Gastrocnemius medialis (tissue), 4 donors: ENCODE results near the gene STAT6. TPM values are rescaled to one million over a fixed set of nuclear protein-coding genes. Genes with fewer than 3 reads are reported as not detected.

Experiments used
- ATAC-seq, 2 donors: fragments of 150-250 bp; one replicate each; pipeline ENCODE4 v1.9.1; 2016
- DNase-seq, 2 donors: peaks; one replicate each; pipeline ENCODE4 v3.0.0-alpha.2; 2019
- H3K27ac ChIP-seq, 4 donors: fragments of 200-600 bp; sonication (generic); 1 replicate in 1 of 4; 2 replicates in 3 of 4; pipeline ENCODE4 v1.5.1; 2016 to 2018; ENCODE audit warnings: mild to moderate bottlenecking in 2 of 4, moderate library complexity in 1 of 4
- H3K27me3 ChIP-seq, 3 donors: fragments of 200-600 bp; sonication (generic) in 2 of 3; 1 replicate in 1 of 3; 2 replicates in 2 of 3; pipeline versions ENCODE4 v1.5.1 to v1.6.0; 2016 to 2019; ENCODE audit warnings: mild to moderate bottlenecking in 1 of 3, moderate library complexity in 1 of 3
- H3K36me3 ChIP-seq, 2 donors: fragments of 200-600 bp; sonication (generic) in 1 of 2; one replicate each; pipeline ENCODE4 v1.5.1; 2017 to 2018
- H3K4me1 ChIP-seq, 2 donors: fragments of 200-600 bp; sonication (generic) in 1 of 2; one replicate each; pipeline ENCODE4 v1.5.1; 2016 to 2017; ENCODE audit warnings: mild to moderate bottlenecking in 2 of 2
- H3K4me3 ChIP-seq, 4 donors: fragments of 200-600 bp; sonication (generic) in 3 of 4; 1 replicate in 1 of 4; 2 replicates in 3 of 4; pipeline ENCODE4 v1.5.1; 2016 to 2019; ENCODE audit warnings: mild to moderate bottlenecking in 2 of 4
- H3K9me3 ChIP-seq, 3 donors: fragments of 200-600 bp; sonication (generic) in 2 of 3; 1 replicate in 1 of 3; 2 replicates in 2 of 3; pipeline ENCODE4 v1.5.1; 2016 to 2019
- CTCF ChIP-seq, 5 experiments: fragments of 450-650 bp in 3 of 5; fragments of 200-600 bp in 2 of 5; sonication (generic) in 2 of 5; IDR thresholded peaks in 4 of 5; conservative IDR thresholded peaks in 1 of 5; 1 replicate in 4 of 5; 2 replicates in 1 of 5; pipeline ENCODE4 v1.5.1; 2016 to 2019; ENCODE audit warnings: antibody characterized with exemption in 5 of 5, mild to moderate bottlenecking in 3 of 5, moderate library complexity in 3 of 5
- POLR2A ChIP-seq, 2 donors: fragments of 450-650 bp; IDR thresholded peaks; one replicate each; pipeline ENCODE4 v1.6.1; 2017; ENCODE audit warnings: antibody characterized with exemption in 2 of 2, mild to moderate bottlenecking in 2 of 2, moderate library complexity in 2 of 2
- in situ Hi-C, 4 donors: fragments of 200-750 bp; cut with MboI; loops; one replicate each; pipeline versions ENCODE4 v1.15.0 to v1.8.0; 2017; ENCODE audit warnings: low sequenced_read_pairs in 4 of 4
- intact Hi-C: fragments of 100-400 bp; cut with DNase I; formaldehyde crosslinking; loops from one replicate; pipeline ENCODE4 v1.15.1; 2023; ENCODE audit warnings: low total_unique reads
- total RNA-seq, 4 donors: library from RNA; depleted of rRNA; stranded (reverse); fragments of >200 nt; gene quantifications; one replicate each; pipeline versions ENCODE4 v1.1.0 to v1.2.3, GENCODE V29; 2016

Gene STAT6
- total RNA-seq, 4 donors from 2014 or later = 12.5 to 17.4 (median 14.4) TPM

- TF ChIP-seq POLR2A (IDR thresholded peaks at IDR 0.05) = no peak
- Histone ChIP-seq H3K4me3 (no peak overlapping the region), H3K9me3 (no peaks in the 10 kb centered on the region), H3K4me1 (peaks cover 0 to 19% of the 10 kb centered on the region in 2 donors), H3K36me3 (peaks cover 0 to 12% of the 10 kb centered on the region in 2 donors), H3K27me3 (no peaks in the 10 kb centered on the region), H3K27ac (no peak overlapping the region)
- DNase-seq (no peak), ATAC-seq (no peak)
- in situ Hi-C loops (no loop called here), intact Hi-C loops (no loop called here)
These were observed 15.7 kb downstream of the STAT6 start for GRCh38 chr12:57095440-57095839.

GRCh38 chr12:57094208-57095160, 16.7 kb downstream of the STAT6 start:
- DNase-seq = no peak

GRCh38 chr12:57093415-57094207, 17.6 kb downstream of the STAT6 start:
- intact Hi-C loops (no loop called here), in situ Hi-C loops (no loop called here)
- Histone ChIP-seq H3K27ac (peak overlapping the region; percentile 60 to 71 (median 64)), H3K27me3 (no peaks in the 10 kb centered on the region), H3K4me3 (no peak overlapping the region), H3K4me1 (peaks cover 0 to 23% of the 10 kb centered on the region in 2 donors), H3K9me3 (no peaks in the 10 kb centered on the region), H3K36me3 (peaks cover 0 to 12% of the 10 kb centered on the region in 2 donors)
- TF ChIP-seq POLR2A (IDR thresholded peaks at IDR 0.05) (peak in 1 of 2 donors; percentile 7), CTCF (IDR thresholded peaks at IDR 0.05 in 4 of 5, conservative IDR thresholded peaks at IDR 0.05 in 1 of 5) (peak in 3 of 5 experiments; percentile 14 to 45 (median 44))
- ATAC-seq (peak; percentile 24 to 50), DNase-seq (peak; percentile 37 to 59)

More at GRCh38 chr12:57094208-57095160, 16.7 kb downstream of the STAT6 start:
- Histone ChIP-seq H3K4me1 (peaks cover 0 to 23% of the 10 kb centered on the region in 2 donors), H3K27ac (peak overlapping the region; percentile 60 to 71 (median 64)), H3K9me3 (no peaks in the 10 kb centered on the region), H3K27me3 (no peaks in the 10 kb centered on the region), H3K36me3 (peaks cover 0 to 12% of the 10 kb centered on the region in 2 donors), H3K4me3 (no peak overlapping the region)
- ATAC-seq = no peak
- in situ Hi-C loops (no loop called here), intact Hi-C loops (no loop called here)
- TF ChIP-seq CTCF (IDR thresholded peaks at IDR 0.05 in 4 of 5, conservative IDR thresholded peaks at IDR 0.05 in 1 of 5) = no peak
- no peak for TF ChIP-seq POLR2A (IDR thresholded peaks at IDR 0.05)

GRCh38 chr12:57092876-57093414, 18.2 kb downstream of the STAT6 start:
- Histone ChIP-seq H3K36me3 (peaks cover 0 to 12% of the 10 kb centered on the region in 2 donors), H3K4me3 (no peak overlapping the region), H3K27ac (peak overlapping the region; percentile 60 to 71 (median 64)), H3K27me3 (no peaks in the 10 kb centered on the region), H3K4me1 (peaks cover 0 to 27% of the 10 kb centered on the region in 2 donors), H3K9me3 (no peaks in the 10 kb centered on the region)
- no peak for ATAC-seq
- no peak for TF ChIP-seq POLR2A (IDR thresholded peaks at IDR 0.05)
- TF ChIP-seq CTCF (IDR thresholded peaks at IDR 0.05 in 4 of 5, conservative IDR thresholded peaks at IDR 0.05 in 1 of 5) = no peak
- intact Hi-C loops (no loop called here), in situ Hi-C loops (no loop called here)
- no peak for DNase-seq
